GF-D8 (cell line): ENCODE measurements around the gene FAM110D.

ENCODE experiments used
- DNase-seq: peaks from one replicate; lab custom pipeline; 2025; lab: John Stamatoyannopoulos, UW

FAM110D gene

DNA sequence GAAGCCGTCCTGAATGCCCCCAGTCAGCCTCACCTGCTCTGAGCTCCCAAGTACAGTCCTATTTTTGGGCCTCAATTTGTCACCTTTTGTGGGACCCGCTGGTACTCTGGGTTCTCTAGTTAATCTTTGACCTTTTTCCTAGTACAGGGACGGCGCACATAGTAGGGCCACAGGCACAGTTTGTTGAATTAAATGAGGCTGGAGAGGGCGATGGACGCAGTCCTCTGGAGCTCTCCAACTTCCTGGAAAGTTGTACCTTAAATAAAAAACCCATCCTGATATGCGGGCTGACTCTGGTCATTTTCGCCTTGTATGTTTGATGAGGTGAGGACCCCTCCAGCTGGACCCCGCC is 4.8 kb downstream of the FAM110D start:
- no peak for DNase-seq

DNA sequence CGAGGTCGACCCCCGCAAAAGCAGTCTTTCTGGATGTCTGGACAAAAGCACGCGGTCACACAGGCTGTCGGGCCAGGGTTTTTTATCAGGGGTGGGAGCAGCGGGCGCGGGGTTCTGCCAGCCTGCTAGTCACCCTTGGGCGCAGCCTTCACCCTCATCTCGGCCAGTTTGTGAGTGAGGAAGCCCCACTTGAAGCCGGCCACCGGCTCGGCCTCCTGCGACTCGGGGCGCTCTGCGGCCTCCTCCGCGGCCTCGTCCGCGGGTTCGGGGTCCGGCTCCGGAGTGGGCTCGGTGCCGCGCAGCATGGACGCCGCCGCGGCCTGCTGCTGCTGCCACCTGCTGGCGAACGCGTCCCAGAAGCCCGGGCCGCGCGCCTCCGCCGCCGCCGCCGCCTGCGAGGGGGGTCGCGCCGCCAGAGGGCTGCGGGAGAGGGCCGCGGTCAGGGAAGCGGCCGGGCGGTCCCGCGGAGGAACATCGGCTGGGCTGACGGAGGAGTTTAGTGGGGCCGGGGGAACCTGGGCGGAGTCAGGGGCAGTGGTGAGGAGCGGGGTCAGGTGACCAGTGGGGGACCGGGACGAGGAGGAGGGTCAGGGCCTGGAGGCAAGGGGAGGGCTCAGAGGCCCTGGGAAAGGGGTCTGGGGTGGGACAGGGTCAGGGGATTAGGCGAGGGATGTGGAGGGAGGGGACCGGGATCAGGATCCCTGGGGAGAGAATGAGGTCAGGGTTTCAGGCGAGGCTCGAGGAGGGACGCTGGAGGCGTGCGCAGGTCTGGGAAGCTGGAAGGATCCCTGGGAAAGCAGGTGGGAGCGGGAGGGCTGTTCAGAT is 5.4 kb downstream of the FAM110D start:
- no peak for DNase-seq

DNA sequence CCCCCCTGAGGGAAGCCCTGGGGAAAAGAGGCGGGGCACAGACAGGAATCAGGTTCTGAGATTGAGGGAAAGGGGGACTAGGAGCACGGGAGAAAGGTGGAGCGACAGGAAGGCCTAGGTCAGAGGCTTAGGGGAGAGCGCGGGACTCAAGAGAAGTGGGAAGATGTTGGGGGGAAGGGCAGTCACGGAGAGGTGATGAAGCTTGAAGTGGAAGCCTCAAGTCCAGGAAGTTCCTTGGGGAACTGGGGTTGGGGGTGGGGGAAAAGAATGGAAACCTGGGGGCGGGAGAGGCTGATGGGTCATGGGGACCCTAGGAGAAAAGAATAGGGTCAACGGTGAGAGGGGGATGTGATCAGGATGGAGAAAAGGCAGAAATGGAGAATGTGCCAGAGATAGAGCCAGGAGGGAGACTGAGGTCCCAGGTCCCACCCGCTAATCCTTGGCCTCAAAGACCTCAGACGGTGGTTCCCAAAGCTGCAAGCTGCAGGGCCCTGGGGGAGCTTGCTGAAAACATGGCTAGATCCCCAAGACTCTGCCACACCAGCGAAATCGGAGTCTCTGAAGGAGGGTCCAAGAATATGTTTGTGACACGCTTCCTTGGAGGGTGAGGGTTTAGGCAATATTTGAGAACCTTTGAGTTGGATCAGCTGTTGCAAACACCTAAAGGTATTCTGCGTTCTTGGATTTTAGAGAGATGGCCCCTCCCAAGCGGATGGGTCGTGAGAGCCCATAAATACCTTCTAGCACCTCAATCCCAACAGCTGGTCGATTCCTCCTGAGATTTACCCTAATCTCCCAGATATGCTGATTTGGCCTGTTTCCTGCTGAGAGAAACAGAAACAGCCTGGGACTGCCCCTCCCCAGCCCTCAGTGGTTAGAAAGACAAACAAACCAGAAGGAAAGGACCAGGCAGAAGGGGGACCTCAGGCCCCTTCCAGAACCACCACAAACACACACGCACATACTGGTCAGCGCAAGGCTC is 6.3 kb downstream of the FAM110D start:
- DNase-seq, result no peak

DNA sequence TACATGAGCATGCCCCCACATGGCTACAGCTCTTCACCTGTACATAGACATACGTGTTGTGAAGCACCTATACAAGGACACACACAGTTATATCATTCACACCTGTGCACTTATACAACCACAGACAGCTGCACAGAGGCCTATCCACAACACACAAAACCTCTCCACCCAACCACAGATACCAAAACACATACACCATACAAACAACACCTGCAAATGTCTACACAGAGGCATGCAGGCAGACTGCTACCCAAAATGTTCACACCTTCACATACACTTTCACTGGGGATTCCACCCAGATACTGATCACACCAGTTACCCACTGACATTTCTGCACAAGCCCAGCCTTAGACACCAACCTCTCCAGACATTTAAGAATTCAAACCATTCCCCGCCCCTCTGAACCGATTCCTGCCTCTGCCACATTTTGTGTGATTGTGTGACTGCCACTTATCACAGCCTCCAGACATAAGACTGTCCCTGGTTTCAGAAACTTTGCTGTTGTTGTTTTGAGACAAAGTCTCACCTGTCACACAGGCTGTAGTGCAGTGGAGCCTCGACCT is 7.9 kb downstream of the FAM110D start:
- DNase-seq, result no peak

DNA sequence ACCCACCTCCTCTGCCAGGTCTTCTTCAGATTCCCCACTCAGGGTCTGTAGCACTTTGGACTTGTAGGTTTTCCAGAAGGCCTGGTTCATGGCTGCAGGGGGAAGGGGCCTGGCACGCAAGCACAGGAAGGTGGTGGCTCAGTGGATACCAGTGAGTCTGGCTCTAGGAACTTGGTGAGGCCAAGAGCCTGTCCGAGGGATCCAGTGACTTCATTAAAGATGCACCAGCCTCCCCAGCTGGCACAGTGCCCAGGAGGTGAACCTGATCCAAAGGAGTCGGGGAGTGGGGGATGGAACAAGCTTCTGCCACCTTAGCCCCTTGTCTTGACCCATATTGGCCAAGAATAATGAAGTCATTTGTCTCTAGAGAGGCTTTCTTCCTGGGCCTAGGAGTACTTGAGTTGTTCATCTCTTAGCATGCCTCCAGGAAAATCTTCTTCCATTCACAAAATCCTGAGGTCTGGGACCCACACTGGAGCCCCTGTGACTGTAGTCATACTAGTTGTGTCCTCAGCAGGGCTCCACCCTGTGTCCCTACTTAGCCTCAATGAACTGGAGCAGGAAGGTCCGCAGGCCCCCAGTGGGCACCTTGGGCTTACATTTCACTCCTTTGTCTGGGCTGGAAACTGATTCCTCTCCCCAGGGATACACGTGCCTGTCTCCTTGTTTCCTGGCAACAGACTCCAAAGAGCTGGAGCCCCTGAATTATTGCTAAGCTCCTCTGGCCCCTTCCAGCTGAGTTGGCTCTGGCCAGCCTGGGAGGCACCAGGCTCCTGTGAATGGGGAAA is 9.7 kb downstream of the FAM110D start, which contains the start of gene C1orf232:
Gene C1orf232, minus strand, starts transcription at position 554 of the 788 bp plus-strand sequence. Its CDS starts 464 bp downstream, at position 90.
- DNase-seq, result no peak

DNA sequence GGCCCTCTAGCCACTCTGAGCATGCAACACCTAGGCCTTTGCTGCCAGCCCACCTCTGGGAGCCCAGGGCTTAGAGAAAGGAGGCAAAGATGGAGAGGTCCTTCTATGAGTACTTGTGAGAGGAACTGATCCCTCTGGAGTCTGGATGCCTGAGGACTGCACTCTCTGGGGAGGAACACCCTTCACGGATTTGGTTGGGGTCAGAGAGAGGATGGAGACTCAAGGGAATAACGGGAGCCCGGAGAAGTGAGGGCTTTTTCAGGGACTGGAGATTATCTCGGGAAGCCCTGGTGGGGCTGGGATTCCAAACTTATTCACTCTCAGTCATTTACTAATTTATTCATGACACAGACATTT is 10.3 kb downstream of the FAM110D start:
- no peak for DNase-seq

DNA sequence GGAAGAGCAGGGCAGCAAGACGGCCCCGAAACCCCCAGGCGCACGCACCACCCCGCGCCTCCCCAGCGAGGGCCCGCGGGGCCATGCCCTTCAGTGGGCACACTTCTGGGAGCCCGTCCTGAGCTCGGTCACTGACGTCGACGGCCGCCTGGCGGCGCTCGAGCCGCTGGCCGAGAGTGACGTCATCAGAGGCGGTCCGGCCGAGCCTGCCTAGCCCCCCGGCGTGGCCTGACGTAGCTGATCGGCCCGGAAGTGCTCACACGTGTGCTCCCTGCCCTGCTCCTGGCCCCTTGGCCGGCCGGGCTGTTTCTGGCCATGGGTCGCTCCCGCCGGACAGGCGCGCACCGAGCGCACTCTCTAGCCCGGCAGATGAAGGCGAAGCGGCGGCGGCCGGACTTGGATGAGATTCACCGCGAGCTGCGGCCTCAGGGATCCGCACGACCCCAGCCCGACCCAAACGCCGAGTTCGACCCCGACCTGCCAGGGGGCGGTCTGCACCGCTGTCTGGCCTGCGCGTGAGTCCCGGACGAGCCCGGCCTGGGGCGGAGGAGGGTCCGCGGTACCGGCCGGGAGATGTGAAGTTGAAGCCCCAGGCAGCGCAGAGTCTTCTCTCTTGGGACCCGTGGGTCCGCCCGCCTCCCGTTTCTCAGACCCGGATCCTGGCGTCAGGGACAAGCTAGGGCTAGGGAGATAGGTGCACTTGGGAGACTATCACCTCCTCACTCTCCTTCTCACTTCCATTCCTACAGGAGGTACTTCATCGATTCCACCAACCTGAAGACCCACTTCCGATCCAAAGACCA is 11.0 kb downstream of the FAM110D start, which contains the start of gene ZNF593:
Gene ZNF593, plus strand, starts transcription at position 240 of the 803 bp plus-strand sequence. Its CDS starts 76 bp downstream, at position 316.
- DNase-seq, result peak; percentile 69

DNA sequence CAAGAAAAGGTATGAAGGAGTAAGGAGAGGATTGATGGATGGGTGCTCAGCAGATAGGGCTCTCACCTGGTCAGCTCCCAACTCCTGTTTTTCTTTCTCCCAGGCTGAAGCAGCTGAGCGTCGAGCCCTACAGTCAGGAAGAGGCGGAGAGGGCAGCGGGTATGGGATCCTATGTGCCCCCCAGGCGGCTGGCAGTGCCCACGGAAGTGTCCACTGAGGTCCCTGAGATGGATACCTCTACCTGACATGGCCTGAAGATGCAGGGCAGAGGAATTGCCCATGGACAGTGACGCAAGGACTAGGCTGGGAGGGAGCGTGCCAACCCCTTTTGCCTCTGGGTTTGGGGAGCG is 11.6 kb downstream of the FAM110D start:
- no peak for DNase-seq

DNA sequence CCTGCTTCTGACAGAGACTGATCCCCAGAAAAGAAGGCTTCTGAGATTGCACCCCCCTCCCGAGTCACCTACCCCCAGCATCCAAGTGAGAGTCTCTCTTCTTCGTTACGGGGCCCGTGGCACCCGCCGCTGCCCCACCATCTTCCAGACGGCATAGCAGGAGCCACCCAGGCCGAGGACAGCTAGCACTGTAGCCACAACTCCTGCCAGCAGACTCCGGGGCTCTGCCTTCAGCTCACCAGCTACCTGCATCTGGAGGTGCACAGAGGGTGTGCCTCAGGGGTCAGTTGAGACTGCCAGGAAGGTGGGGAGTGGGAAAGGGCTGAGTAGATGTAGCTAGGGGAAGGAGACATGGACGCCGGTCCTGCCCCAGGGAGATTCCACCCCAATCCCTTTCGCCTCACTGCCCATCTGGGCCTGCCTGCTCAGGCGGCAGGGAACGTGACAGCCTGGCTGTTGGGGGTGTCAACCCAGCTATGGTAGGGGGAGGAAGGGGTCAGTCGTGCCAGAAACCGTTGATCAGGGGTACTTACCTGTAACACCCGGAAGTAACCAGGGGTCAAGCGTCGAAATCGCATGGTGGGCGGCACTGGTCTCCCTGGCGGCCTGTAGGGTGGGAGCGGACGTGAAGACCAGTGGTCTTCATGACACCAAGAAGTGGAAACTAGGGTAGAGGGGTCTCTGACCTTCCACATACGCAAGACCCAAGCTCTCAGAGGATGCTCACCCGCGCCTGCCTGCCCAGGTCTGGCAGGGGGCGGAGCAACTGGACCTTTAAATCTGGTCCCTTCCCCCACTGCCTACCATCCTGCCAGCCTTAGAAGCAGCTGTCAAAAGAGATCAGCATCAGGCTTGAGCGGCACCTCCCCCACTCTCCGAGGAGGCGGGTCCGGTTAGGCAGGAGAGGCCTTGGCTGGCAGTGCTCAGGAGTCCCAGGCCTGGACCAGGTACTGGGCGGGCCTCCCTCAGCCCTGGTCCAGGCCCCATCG is 12.5 kb downstream of the FAM110D start, which contains the start of gene ZNF593OS:
Gene ZNF593OS, minus strand, starts transcription at position 749 of the 989 bp plus-strand sequence. Its CDS starts 171 bp downstream, at position 578.
- DNase-seq, result no peak

DNA sequence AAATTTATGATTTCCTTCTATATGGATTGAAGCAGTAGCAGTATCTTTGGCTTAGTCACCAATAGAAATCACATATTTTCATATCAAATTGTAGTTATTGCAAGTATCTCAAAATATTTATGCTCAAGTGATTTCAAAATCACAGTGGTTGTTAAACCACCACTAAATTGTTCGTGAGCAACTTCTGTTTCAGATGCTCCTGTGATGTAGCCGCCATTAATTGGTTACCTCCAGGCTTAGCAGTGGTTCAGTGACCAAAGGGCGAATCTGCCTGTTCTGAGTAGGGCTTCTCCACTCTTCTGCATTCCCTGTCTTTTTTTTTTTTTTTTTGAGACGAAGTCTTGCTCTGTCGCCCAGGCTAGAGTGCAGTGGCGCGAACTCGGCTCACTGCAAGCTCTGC is 16.5 kb downstream of the FAM110D start:
- DNase-seq, result no peak

DNA sequence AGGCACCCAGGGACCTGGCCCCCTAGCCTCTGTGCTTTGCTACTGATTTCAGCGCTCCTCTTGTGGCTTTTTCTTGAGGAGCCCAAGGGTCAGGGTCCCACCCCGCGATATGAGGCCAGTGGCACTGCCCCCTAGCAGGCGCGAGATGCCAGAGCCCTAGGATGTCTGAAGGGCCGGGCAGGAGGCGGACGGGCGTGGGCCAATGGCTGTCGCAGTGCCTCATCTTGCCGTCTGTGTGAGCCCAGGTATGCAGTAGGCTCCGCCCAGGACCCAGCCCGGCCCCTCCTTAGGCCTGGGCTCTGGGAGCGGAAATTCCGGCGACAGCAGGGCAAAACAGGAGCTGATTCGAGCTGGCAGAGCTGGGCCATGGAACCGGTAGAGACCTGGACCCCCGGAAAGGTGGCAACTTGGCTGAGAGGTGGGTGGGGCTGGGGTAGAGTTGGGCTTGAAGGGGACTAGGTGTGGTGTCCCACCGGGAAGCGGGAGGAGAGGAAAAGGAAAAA is 18.4 kb downstream of the FAM110D start, which contains the start of gene CNKSR1:
Gene CNKSR1, plus strand, starts transcription at position 310 of the 503 bp plus-strand sequence. Its CDS starts 57 bp downstream, at position 367.
- DNase-seq, result no peak

DNA sequence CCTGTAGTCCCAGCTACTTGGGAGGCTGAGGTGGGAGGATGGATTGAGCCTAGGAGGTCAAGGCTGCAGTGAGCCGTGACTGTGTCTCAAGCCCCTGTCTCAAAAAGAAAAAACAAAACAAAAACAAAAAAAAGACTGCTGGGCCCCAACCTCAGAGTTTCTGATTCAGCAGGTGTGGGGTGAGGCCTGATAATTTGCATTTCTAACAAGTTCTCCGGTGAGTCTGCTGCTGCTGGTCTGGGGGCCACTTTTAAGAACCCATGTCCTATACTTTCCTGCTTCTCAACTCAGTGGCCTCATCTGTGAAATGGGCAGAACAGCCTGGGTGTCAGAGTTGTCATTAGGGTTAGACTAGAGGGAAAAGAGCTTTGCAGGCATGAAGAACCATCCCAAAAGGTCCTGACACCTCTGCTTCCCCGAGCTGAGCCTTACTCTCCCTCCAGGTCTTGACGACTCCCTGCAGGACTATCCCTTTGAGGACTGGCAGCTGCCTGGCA is 21.2 kb downstream of the FAM110D start:
- no peak for DNase-seq

DNA sequence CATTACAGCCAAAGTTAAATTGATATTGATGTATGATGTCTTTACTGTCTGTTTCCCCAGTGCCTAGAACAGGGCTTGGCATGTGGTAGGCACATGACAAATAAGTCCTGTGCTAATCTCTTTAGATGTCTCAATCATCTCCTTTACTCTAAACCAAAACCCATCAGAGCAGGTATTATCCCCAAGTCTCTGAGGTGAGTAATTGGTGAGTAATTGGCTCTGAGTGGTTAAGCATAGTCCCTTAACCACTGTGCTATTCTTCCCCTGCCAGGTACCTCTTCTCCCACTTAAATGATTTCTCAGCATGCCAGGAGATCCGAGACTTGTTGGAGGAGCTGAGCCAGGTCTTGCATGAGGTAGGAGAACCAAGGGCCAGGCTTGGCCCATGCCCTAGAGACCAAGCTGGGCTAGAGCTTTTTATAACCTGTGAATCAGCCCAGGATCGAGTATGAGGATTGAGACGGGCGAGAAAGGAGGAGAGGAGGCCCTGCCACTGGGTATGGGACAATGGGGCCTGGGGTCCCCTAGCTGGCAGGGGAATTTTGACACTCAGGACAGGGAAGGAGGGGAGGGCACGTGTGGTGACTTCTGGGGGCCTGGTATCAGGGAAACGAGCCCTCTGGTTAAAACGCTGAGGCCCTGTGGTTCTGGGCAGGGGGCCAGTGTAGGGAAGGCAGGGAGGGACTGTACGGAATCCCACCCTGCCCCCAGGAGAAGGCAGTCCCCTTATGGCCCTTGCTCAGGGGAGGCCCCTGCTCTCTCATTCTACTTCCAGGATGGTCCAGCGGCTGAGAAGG is 22.9 kb downstream of the FAM110D start:
- no peak for DNase-seq

DNA sequence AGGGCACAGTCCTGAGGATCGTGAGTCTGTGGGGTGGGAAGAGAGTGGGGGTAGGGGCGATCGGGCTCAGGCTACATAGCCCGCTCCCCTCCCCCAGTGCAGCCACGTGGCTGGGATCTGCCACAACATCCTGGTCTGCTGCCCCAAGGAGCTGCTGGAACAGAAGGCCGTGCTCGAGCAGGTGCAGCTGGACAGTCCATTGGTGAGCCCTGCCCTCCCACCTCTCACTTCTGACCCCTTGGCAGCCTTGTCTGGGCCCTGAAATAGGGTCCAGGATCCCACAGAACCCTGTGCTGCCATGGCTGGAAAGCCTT is 23.5 kb downstream of the FAM110D start:
- DNase-seq, result no peak

DNA sequence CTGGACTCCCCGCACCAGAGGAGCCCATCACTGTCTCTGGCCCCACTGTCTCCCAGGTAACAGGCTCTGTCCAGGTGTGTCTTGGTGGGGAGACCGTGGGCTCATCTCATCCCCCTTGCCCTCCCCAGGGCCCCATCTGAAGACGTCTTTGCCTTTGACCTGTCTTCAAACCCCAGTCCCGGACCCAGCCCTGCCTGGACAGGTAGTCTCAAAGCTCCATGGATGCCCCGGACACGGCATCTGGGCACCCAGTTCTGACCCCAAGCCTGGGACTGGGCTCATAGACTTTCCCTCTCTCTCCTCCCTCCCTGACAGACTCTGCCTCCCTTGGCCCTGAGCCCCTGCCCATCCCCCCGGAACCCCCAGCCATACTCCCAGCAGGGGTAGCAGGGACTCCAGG is 25.2 kb downstream of the FAM110D start:
- DNase-seq, result no peak

DNA sequence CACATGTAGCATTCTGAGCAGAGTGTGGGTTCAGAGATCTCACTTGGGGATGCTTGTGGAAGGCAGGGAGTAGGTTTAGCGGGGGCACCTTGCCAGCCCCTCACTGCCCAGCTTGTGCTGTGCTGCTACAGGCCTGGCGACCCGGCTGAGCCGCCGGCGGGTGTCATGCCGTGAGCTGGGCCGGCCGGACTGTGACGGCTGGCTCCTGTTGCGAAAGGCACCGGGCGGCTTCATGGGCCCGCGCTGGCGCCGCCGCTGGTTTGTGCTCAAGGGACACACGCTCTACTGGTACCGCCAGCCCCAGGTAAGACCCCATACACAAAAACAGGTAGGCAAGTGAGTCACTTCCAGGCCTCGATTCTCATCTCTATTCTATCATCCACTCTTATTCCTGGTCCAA is 26.0 kb downstream of the FAM110D start:
- no peak for DNase-seq

DNA sequence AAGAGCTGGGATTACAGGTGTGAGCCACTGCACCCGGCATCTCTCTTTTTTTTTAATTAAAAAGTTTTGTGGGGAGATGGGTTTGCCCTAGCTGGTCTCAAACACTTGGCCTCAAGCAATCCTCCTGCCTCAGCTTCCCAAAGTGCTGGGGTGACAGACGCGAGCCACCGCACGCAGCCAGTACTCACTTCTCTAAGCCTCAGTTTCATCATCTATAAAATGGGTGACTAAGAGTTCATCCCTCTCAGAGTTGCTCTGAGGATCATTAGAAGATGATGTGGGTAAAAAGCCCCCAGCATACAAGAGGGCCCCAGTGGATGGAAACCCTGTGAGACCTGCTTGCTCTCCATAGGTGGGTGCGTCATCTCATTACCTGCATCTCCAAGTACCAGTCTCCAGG is 29.0 kb downstream of the FAM110D start:
- no peak for DNase-seq

DNA sequence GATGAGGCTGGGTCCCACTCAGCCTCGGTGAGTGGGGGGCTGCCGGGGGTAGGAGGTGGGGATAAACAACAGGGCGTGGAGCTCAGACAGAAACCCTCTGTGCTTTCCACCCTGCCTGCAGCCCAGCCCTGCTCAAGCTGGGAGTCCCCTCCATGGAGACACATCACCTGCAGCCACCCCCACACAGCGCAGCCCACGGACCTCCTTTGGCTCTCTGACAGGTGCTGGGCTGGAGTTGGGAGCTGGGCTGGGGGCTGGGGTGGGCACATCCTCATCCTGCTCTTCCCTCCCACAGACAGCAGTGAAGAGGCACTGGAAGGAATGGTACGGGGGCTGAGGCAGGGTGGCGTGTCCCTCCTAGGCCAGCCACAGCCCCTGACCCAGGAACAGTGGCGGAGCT is 29.6 kb downstream of the FAM110D start:
- DNase-seq, result no peak
